GM12878 (cell line): Measurements from ENCODE around the gene RRP12. TPM values are rescaled to one million over a fixed set of nuclear protein-coding genes. Genes with fewer than 3 reads are reported as not detected.

ENCODE experiments used
- ATAC-seq: fragments of 200-7000 bp; cut with Tn5 transposase; 3 replicates; pipeline ENCODE4 v1.9.1; 2020; ENCODE audit warnings: mild to moderate bottlenecking, moderate library complexity
- BruUV-seq: library from RNA; stranded (reverse); fragments of 400-500 nt; replicated peaks from 2 replicates; lab custom pipeline; 2021; lab: Mats Ljungman, UMichigan
- CTCF ChIA-PET: fragments of 300-600 bp; sonication (Branson Sonifier 250); formaldehyde crosslinking; extraction: SDS; loops from one replicate; lab custom pipeline; 2021; ENCODE audit warnings: inconsistent platforms; lab: Yijun Ruan, JAX
- POLR2A ChIA-PET: fragments of 350-600 bp; formaldehyde crosslinking; extraction: SDS; loops from one replicate; lab custom pipeline; 2021; ENCODE audit warnings: inconsistent platforms; lab: Charles Lee
- RAD21 ChIA-PET: fragments of 300-600 bp; sonication (Branson Sonifier 250); formaldehyde crosslinking; loops from one replicate; lab custom pipeline; 2023; ENCODE audit warnings: antibody characterized with exemption; ENCODE audit not compliant: unreplicated experiment; lab: Charles Lee
- SMC1A ChIA-PET: fragments of 300-600 bp; sonication (Branson Sonifier 250); formaldehyde crosslinking; loops from one replicate; lab custom pipeline; 2023; ENCODE audit not compliant: unreplicated experiment, uncharacterized antibody; lab: Charles Lee
- DNase-seq: peaks from one replicate; pipeline ENCODE4 v3.0.0-alpha.2; 2011; ENCODE audit warnings: low read depth, low spot score
- FAIRE-seq: peaks from 3 replicates; lab custom pipeline; 2011; peaks lifted over from hg19 to GRCh38; lab: Jason Lieb, UNC
- H2AFZ ChIP-seq: 2 replicates; pipeline ENCODE4 v1.6.0; 2011; ENCODE audit warnings: low read depth, low read length, control low read depth; ENCODE audit not compliant: control insufficient read depth
- H3K27ac ChIP-seq: 2 replicates; pipeline ENCODE4 v1.5.1; 2011; ENCODE audit warnings: control low read depth; ENCODE audit not compliant: control insufficient read depth, insufficient read depth
- H3K27me3 ChIP-seq, 2 experiments: replicated peaks in 1 of 2; 2 replicates each; pipeline versions ENCODE4 v1.6.0 to v1.6.1; 2011; ENCODE audit warnings: low read length in 1 of 2; ENCODE audit not compliant: control insufficient read depth in 2 of 2, insufficient read depth in 2 of 2
- H3K36me3 ChIP-seq, 2 experiments: 2 replicates each; pipeline ENCODE4 v1.5.1; 2011; ENCODE audit warnings: low read length in 1 of 2; ENCODE audit not compliant: control insufficient read depth in 2 of 2, insufficient read depth in 2 of 2
- H3K4me1 ChIP-seq: 2 replicates; pipeline ENCODE4 v1.6.1; 2011; ENCODE audit warnings: mild to moderate bottlenecking, low read length, moderate library complexity, mixed read lengths; ENCODE audit not compliant: control insufficient read depth, insufficient read depth
- H3K4me2 ChIP-seq: 2 replicates; pipeline ENCODE4 v1.6.0; 2011; ENCODE audit warnings: control low read depth; ENCODE audit not compliant: control insufficient read depth, insufficient read depth
- H3K4me3 ChIP-seq: fragments of 200-600 bp; sonication (generic); 2 replicates; pipeline ENCODE4 v1.5.1; 2016
- H3K79me2 ChIP-seq: 2 replicates; pipeline ENCODE4 v1.6.0; 2011; ENCODE audit warnings: low read length; ENCODE audit not compliant: control insufficient read depth, insufficient read depth
- H3K9ac ChIP-seq: 2 replicates; pipeline ENCODE4 v1.8.0; 2011; ENCODE audit warnings: low read length, control low read depth, mixed read lengths; ENCODE audit not compliant: control insufficient read depth, insufficient read depth
- H3K9me3 ChIP-seq: replicated peaks from 3 replicates; pipeline ENCODE4 v1.5.1; 2011; ENCODE audit warnings: mild to moderate bottlenecking, low read length; ENCODE audit not compliant: control insufficient read depth, insufficient read depth
- H4K20me1 ChIP-seq: 2 replicates; pipeline ENCODE4 v1.6.0; 2011; ENCODE audit not compliant: control insufficient read depth, insufficient read depth
- BCL11A ChIP-seq: IDR thresholded peaks from 2 replicates; pipeline ENCODE4 v1.6.1; 2011; ENCODE audit warnings: low read depth, low read length
- HDAC2 ChIP-seq: fragments of 200-600 bp; sonication (generic); IDR thresholded peaks from 2 replicates; pipeline ENCODE4 v1.6.1; 2017
- POLR2AphosphoS2 ChIP-seq: IDR thresholded peaks from 2 replicates; pipeline ENCODE4 v1.6.1; 2011; ENCODE audit warnings: low read depth, mild to moderate bottlenecking, low read length, improper control_type of control experiment, moderate library complexity
- TCF3 ChIP-seq: IDR thresholded peaks from 2 replicates; pipeline ENCODE4 v1.6.1; 2012; ENCODE audit warnings: low read depth, mild to moderate bottlenecking, low read length, borderline replicate concordance; ENCODE audit not compliant: insufficient read depth
- ZNF592 ChIP-seq: fragments of 450-650 bp; IDR thresholded peaks from 2 replicates; pipeline ENCODE4 v1.6.1; 2017; ENCODE audit warnings: mild to moderate bottlenecking, moderate library complexity
- WGBS: methylation state at CpG from one replicate; pipeline ENCODE4 v1.1.6; 2016; ENCODE audit warnings: low lambda C conversion rate; ENCODE audit not compliant: insufficient replicate concordance, insufficient coverage; ENCODE audit errors: missing lambda C conversion rate; 5-methylcytosine and 5-hydroxymethylcytosine counted together
- in situ Hi-C: fragments of 300-500 bp; cut with MboI; formaldehyde crosslinking; loops from 9 replicates; pipeline ENCODE4 v1.14.3; 2018; ENCODE audit warnings: mixed read lengths
- intact Hi-C: fragments of 100-400 bp; cut with micrococcal nuclease; formaldehyde crosslinking; loops from one replicate; pipeline ENCODE4 v1.14.2; 2022; ENCODE audit not compliant: unreplicated experiment
- polyA plus RNA-seq, 11 experiments: library from polyadenylated mRNA; depleted of rRNA in 4 of 11; unstranded in 6 of 11; stranded (reverse) in 5 of 11; fragments of >200 nt; fragmentation: Nextera tagmentation in 4 of 11; fragmentation: Illumina TruSeq in 1 of 11; extraction: Ambion mirVana in 4 of 11; extraction: Trizol in 1 of 11; gene quantifications; 1 replicate in 1 of 11; 2 replicates in 10 of 11; pipeline versions ENCODE4 v1.2.1 to v1.2.3, GENCODE V29; 2011 to 2016; ENCODE audit warnings: inconsistent platforms in 2 of 11, missing spikeins in 2 of 11, low read depth in 1 of 11
- total RNA-seq, 4 experiments: library from RNA; depleted of rRNA in 3 of 4; stranded (reverse); fragments of >200 nt in 3 of 4; fragmentation: Illumina TruSeq in 1 of 4; extraction: Trizol in 1 of 4; gene quantifications; 2 replicates each; pipeline versions ENCODE4 v1.2.1 to v1.2.3, GENCODE V29; 2013 to 2021

Gene RRP12
- total and polyA plus RNA-seq, 10 of the 15 experiments (the other 5 are each of a cell fraction or from before 2014, with no cell fraction given): 5.3 to 48.7 (median 16.8) TPM

GRCh38 chr10:97408496-97408992, 7.4 kb upstream of the RRP12 start:
- ChIA-PET SMC1A (interaction anchor here (1.0 to 1.4 kb wide), 3 partner anchors 15 to 26 kb away, joined by 3 to 5 read pairs (median 4); no protein-coding TSS in a partner anchor), CTCF (interaction anchor here (1.0 to 2.9 kb wide), 8 partner anchors 14 to 145 kb away, joined by 3 to 27 read pairs (median 6); no protein-coding TSS in a partner anchor), RAD21 (interaction anchor here (0.6 to 1.9 kb wide), 5 partner anchors 16 to 183 kb away, joined by 3 to 5 read pairs (median 4); no protein-coding TSS in a partner anchor), POLR2A (no interaction called here)
- Histone ChIP-seq H3K4me1 (peaks cover 3% of the 10 kb centered on the region; the same call in 1 of the 2 replicates), H3K9ac (no peak overlapping the region), H4K20me1 (no peaks in the 10 kb centered on the region), H3K27me3 (no peaks in the 10 kb centered on the region), H3K4me3 (no peak overlapping the region), H2AFZ (no peak overlapping the region), H3K4me2 (no peak overlapping the region), H3K27ac (no peak overlapping the region), H3K79me2 (no peaks in the 10 kb centered on the region), H3K9me3 (no peaks in the 10 kb centered on the region), H3K36me3 (no peaks in the 10 kb centered on the region)
- TF ChIP-seq BCL11A: no peak
- TF ChIP-seq POLR2AphosphoS2: no peak
- no peak for TF ChIP-seq HDAC2
- TF ChIP-seq TCF3: no peak
- TF ChIP-seq ZNF592: no peak
- in situ Hi-C loops (no loop called here), intact Hi-C loops (no loop called here)
- BruUV-seq: no TSS peak
- DNase-seq (no peak), ATAC-seq (no peak), FAIRE-seq (no peak)
- WGBS: 96% methylated on average over 10 of the region's 10 CpGs
